Measurements from ENCODE around the gene RBX1. TPM values are rescaled to one million over a fixed set of nuclear protein-coding genes. Genes with fewer than 3 reads are reported as not detected.
A peak's percentile ranks its signal among the peaks of the same experiment; 100 is the strongest.

RBX1 gene
- total RNA-seq, 1 donor from 2014 or later: 60.9 TPM

- Mint-ChIP-seq H3K36me3 (ENCODE audit: insufficient read depth) (peaks cover 14% of the 10 kb centered on the region), H3K4me1 (ENCODE audit: low read depth) (peaks cover 5% of the 10 kb centered on the region)
Observed at GRCh38 chr22:40957601-40958000, 6.4 kb downstream of the RBX1 start.

GRCh38 chr22:40958299-40958698 is 7.1 kb downstream of the RBX1 start:
- H3K36me3 Mint-ChIP-seq (ENCODE audit: insufficient read depth): peaks cover 14% of the 10 kb centered on the region
- H3K4me1 Mint-ChIP-seq (ENCODE audit: low read depth): peaks cover 4% of the 10 kb centered on the region

More at GRCh38 chr22:40957601-40958000, 6.4 kb downstream of the RBX1 start:
- no peaks in the 10 kb centered on the region for H3K27me3 Mint-ChIP-seq
- no peak overlapping the region for H3K27ac Mint-ChIP-seq
- no peaks in the 10 kb centered on the region for H3K9me3 Mint-ChIP-seq (ENCODE audit: low read depth)
- H3K4me3 Mint-ChIP-seq (ENCODE audit: low read depth): no peak overlapping the region
- no peak for TF ChIP-seq CTCF (IDR thresholded peaks at IDR 0.05; ENCODE audit: unreplicated experiment)
- no peak for DNase-seq (ENCODE audit: low spot score, unreplicated experiment)

GRCh38 chr22:40960145-40960544 is 9.0 kb downstream of the RBX1 start:
- no peak for TF ChIP-seq CTCF (IDR thresholded peaks at IDR 0.05; ENCODE audit: unreplicated experiment)
- Mint-ChIP-seq H3K27ac (peak overlapping the region; percentile 54), H3K36me3 (ENCODE audit: insufficient read depth) (peaks cover 18% of the 10 kb centered on the region), H3K27me3 (no peaks in the 10 kb centered on the region), H3K4me1 (ENCODE audit: low read depth) (no peaks in the 10 kb centered on the region), H3K4me3 (ENCODE audit: low read depth) (no peak overlapping the region), H3K9me3 (ENCODE audit: low read depth) (no peaks in the 10 kb centered on the region)
- no peak for DNase-seq (ENCODE audit: low spot score, unreplicated experiment)

More at GRCh38 chr22:40958299-40958698, 7.1 kb downstream of the RBX1 start:
- Mint-ChIP-seq H3K4me3 (ENCODE audit: low read depth) (no peak overlapping the region), H3K9me3 (ENCODE audit: low read depth) (no peaks in the 10 kb centered on the region), H3K27ac (no peak overlapping the region), H3K27me3 (no peaks in the 10 kb centered on the region)
- DNase-seq (ENCODE audit: low spot score, unreplicated experiment): no peak
- TF ChIP-seq CTCF (IDR thresholded peaks at IDR 0.05; ENCODE audit: unreplicated experiment): no peak

- Mint-ChIP-seq H3K36me3 (ENCODE audit: insufficient read depth) (peaks cover 20% of the 10 kb centered on the region), H3K27ac (no peak overlapping the region)
Observed at GRCh38 chr22:40965936-40966725, 15.0 kb downstream of the RBX1 start.

GRCh38 chr22:40966726-40967085 is 15.5 kb downstream of the RBX1 start:
- no peak overlapping the region for H3K4me3 Mint-ChIP-seq (ENCODE audit: low read depth)
- H3K9me3 Mint-ChIP-seq (ENCODE audit: low read depth): no peaks in the 10 kb centered on the region
- no peak overlapping the region for H3K27ac Mint-ChIP-seq
- TF ChIP-seq CTCF (IDR thresholded peaks at IDR 0.05; ENCODE audit: unreplicated experiment): no peak
- H3K4me1 Mint-ChIP-seq (ENCODE audit: low read depth): peaks cover 3% of the 10 kb centered on the region
- H3K36me3 Mint-ChIP-seq (ENCODE audit: insufficient read depth): peaks cover 20% of the 10 kb centered on the region
- H3K27me3 Mint-ChIP-seq: no peaks in the 10 kb centered on the region
- DNase-seq (ENCODE audit: low spot score, unreplicated experiment): no peak

More at GRCh38 chr22:40965936-40966725, 15.0 kb downstream of the RBX1 start:
- Mint-ChIP-seq H3K27me3 (no peaks in the 10 kb centered on the region), H3K4me3 (ENCODE audit: low read depth) (no peak overlapping the region), H3K9me3 (ENCODE audit: low read depth) (no peaks in the 10 kb centered on the region), H3K4me1 (ENCODE audit: low read depth) (peaks cover 3% of the 10 kb centered on the region)
- no peak for TF ChIP-seq CTCF (IDR thresholded peaks at IDR 0.05; ENCODE audit: unreplicated experiment)
- no peak for DNase-seq (ENCODE audit: low spot score, unreplicated experiment)
